ENCODE results near the gene NCAM2.

NCAM2 gene

DNA sequence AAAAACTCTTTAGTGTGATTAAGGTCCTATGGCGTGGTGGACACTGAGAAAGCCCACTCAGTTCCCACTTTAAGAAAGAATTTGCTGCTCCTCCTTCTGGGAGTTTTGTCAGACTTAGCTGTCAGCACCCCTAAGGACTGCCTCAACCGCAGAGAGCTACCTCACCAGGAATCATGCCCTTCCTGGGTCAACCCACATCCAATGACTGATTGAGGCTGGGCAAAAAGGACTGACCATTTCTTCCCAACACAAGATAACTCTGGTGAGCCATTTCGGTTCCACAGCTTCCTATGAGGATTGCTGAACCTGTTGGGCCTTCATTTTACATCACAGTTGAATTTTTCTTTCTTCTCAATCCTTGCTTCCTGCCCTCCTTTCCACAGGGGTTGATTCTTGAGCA, 197.9 kb downstream of the NCAM2 start:
- H2BK12ac ChIP-seq (ENCODE audit: low read length in 2 of 2): peak overlapping the region; percentile 38 to 54
- H2BK5ac ChIP-seq (ENCODE audit: low read depth, low read length, poor library complexity, severe bottlenecking): no peak overlapping the region
- peak overlapping the region in 1 of 2 experiments; percentile 53 for H3K14ac ChIP-seq (ENCODE audit: low read length in 2 of 2)
- no peaks in the 10 kb centered on the region for H3K9me3 ChIP-seq (ENCODE audit: control insufficient read depth, low read length)
- WGBS: 79% methylated on average over 3 of the region's 3 CpGs
- no peak overlapping the region for H3K4ac ChIP-seq (ENCODE audit: low read depth in 1 of 2, low read length in 2 of 2)
- no peak overlapping the region for H3K23ac ChIP-seq (ENCODE audit: low read length in 2 of 2)
- no peak overlapping the region for H2BK15ac ChIP-seq (ENCODE audit: low read depth, poor library complexity, severe bottlenecking)
- H4K91ac ChIP-seq (ENCODE audit: low read length): peak overlapping the region; percentile 34
- peak overlapping the region; percentile 27 for H4K8ac ChIP-seq (ENCODE audit: low read length)
- no peaks in the 10 kb centered on the region for H3K27me3 ChIP-seq (ENCODE audit: control insufficient read depth in 1 of 2, insufficient read depth in 1 of 2, low read length in 2 of 2)
- H3K79me1 ChIP-seq (replicated peaks; ENCODE audit: low read length, poor library complexity, severe bottlenecking): no peaks in the 10 kb centered on the region
- H3K4me1 ChIP-seq (ENCODE audit: control insufficient read depth, insufficient read depth, low read depth, low read length): peaks cover 1% of the 10 kb centered on the region
- no peak for DNase-seq
- H3K4me3 ChIP-seq (ENCODE audit: insufficient read depth in 1 of 2, low read depth in 1 of 2, low read length in 2 of 2): no peak overlapping the region
- H2BK120ac ChIP-seq (ENCODE audit: low read depth, low read length): no peak overlapping the region
- H2AK5ac ChIP-seq (ENCODE audit: low read length, severe bottlenecking): no peak overlapping the region
- no peak overlapping the region for H3K4me2 ChIP-seq (ENCODE audit: low read length, poor library complexity, severe bottlenecking)
- no peak overlapping the region for H3K27ac ChIP-seq (ENCODE audit: low read length, poor library complexity, severe bottlenecking)
- peak overlapping the region in 1 of 2 experiments; percentile 45 for H3K18ac ChIP-seq (ENCODE audit: low read depth in 1 of 2, low read length in 2 of 2)
- H2AFZ ChIP-seq (ENCODE audit: low read depth, low read length): no peak overlapping the region
- H3K9ac ChIP-seq (ENCODE audit: low read length): no peak overlapping the region
- no peaks in the 10 kb centered on the region for H3K36me3 ChIP-seq (ENCODE audit: control insufficient read depth in 1 of 2, insufficient read depth in 2 of 2, low read depth in 1 of 2, low read length in 2 of 2)

DNA sequence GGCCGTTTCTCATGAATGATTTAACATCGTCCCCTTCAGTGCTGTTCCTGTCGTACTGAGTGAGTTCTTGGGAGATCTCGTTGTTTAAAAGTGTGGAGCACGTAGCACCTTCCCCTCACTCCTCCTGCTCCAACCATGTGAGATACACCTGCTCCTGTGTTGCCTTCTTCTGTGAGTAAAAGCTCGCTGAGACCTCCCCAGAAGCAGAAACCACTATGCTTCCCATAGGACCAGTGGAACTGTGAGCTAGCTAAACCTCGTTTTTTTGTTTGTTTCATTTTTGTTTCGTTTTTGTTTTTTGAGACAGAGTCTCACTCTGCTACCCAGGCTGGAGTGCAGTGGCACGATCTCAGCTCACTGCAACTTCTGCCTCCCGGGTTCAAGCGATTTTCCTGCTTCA, 198.6 kb downstream of the NCAM2 start:
- H3K4me3 ChIP-seq (ENCODE audit: insufficient read depth in 1 of 2, low read depth in 1 of 2, low read length in 2 of 2): no peak overlapping the region
- H3K27ac ChIP-seq (ENCODE audit: low read length, poor library complexity, severe bottlenecking): no peak overlapping the region
- H3K4me2 ChIP-seq (ENCODE audit: low read length, poor library complexity, severe bottlenecking): no peak overlapping the region
- no peak overlapping the region for H3K23ac ChIP-seq (ENCODE audit: low read length in 2 of 2)
- H3K14ac ChIP-seq (ENCODE audit: low read length in 2 of 2): peak overlapping the region in 1 of 2 experiments; percentile 41
- peaks cover 3% of the 10 kb centered on the region for H3K4me1 ChIP-seq (ENCODE audit: control insufficient read depth, insufficient read depth, low read depth, low read length)
- peak overlapping the region in 1 of 2 experiments; percentile 66 for H3K18ac ChIP-seq (ENCODE audit: low read depth in 1 of 2, low read length in 2 of 2)
- H3K9ac ChIP-seq (ENCODE audit: low read length): no peak overlapping the region
- H2BK12ac ChIP-seq (ENCODE audit: low read length in 2 of 2): peak overlapping the region in 1 of 2 experiments; percentile 77
- no peaks in the 10 kb centered on the region for H3K27me3 ChIP-seq (ENCODE audit: control insufficient read depth in 1 of 2, insufficient read depth in 1 of 2, low read length in 2 of 2)
- H4K8ac ChIP-seq (ENCODE audit: low read length): no peak overlapping the region
- H2AFZ ChIP-seq (ENCODE audit: low read depth, low read length): no peak overlapping the region
- no peaks in the 10 kb centered on the region for H3K9me3 ChIP-seq (ENCODE audit: control insufficient read depth, low read length)
- H2BK15ac ChIP-seq (ENCODE audit: low read depth, poor library complexity, severe bottlenecking): no peak overlapping the region
- H2AK5ac ChIP-seq (ENCODE audit: low read length, severe bottlenecking): no peak overlapping the region
- no peak overlapping the region for H2BK120ac ChIP-seq (ENCODE audit: low read depth, low read length)
- H2BK5ac ChIP-seq (ENCODE audit: low read depth, low read length, poor library complexity, severe bottlenecking): no peak overlapping the region
- H3K79me1 ChIP-seq (replicated peaks; ENCODE audit: low read length, poor library complexity, severe bottlenecking): no peaks in the 10 kb centered on the region
- peak overlapping the region in 1 of 2 experiments; percentile 73 for H3K4ac ChIP-seq (ENCODE audit: low read depth in 1 of 2, low read length in 2 of 2)
- H3K36me3 ChIP-seq (ENCODE audit: control insufficient read depth in 1 of 2, insufficient read depth in 2 of 2, low read depth in 1 of 2, low read length in 2 of 2): no peaks in the 10 kb centered on the region
- WGBS: 92% methylated on average over 11 of the region's 11 CpGs
- no peak for DNase-seq
- H4K91ac ChIP-seq (ENCODE audit: low read length): no peak overlapping the region

DNA sequence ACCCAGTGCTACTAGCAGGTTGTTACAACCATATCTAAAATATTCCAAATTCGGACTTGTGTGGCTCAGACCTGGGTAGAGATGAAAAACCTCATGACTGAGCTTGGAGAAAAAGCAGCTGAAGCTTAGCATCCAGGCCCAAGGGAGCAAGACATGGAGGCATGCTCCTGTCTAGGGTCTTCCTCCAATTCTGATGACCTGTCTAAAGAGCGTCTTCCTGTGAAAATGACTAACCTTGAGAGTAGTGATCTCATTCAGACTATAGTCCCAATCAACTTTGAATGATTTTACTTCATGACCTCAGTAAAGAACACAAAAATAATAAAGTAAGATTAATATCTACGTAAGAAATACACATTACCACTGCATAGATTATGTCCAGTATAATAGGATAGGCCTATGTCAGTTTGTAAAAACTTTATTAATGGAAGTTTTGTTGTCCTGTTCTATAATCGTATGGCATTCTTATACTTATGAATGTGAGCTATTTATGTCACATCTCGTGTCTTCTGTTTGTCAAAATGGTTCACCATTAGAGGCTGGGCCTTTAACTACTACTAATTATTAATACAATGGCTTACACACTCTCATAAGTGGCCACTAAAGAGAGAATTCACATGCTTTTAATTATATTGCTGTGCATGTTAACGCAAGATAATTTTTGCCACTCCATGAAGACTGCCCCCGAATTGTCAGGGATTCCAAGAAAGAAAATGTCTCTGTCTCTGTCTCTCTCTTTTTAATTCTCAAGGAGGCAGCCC, 201.3 kb downstream of the NCAM2 start:
- Histone ChIP-seq H3K18ac (ENCODE audit: low read depth in 1 of 2, low read length in 2 of 2) (peak overlapping the region; percentile 37 to 58), H3K14ac (ENCODE audit: low read length in 2 of 2) (no peak overlapping the region), H4K91ac (ENCODE audit: low read length) (no peak overlapping the region), H2BK12ac (ENCODE audit: low read length in 2 of 2) (peak overlapping the region; percentile 40 to 96), H3K23ac (ENCODE audit: low read length in 2 of 2) (no peak overlapping the region), H3K4me1 (ENCODE audit: control insufficient read depth, insufficient read depth, low read depth, low read length) (peaks cover 1% of the 10 kb centered on the region), H2BK15ac (ENCODE audit: low read depth, poor library complexity, severe bottlenecking) (peak overlapping the region; percentile 12), H3K4ac (ENCODE audit: low read depth in 1 of 2, low read length in 2 of 2) (peak overlapping the region in 1 of 2 experiments; percentile 35), H3K27ac (ENCODE audit: low read length, poor library complexity, severe bottlenecking) (peak overlapping the region; percentile 95), H3K4me3 (ENCODE audit: insufficient read depth in 1 of 2, low read depth in 1 of 2, low read length in 2 of 2) (no peak overlapping the region), H3K79me1 (replicated peaks; ENCODE audit: low read length, poor library complexity, severe bottlenecking) (no peaks in the 10 kb centered on the region), H2AFZ (ENCODE audit: low read depth, low read length) (no peak overlapping the region), H2BK5ac (ENCODE audit: low read depth, low read length, poor library complexity, severe bottlenecking) (peak overlapping the region; percentile 11), H3K4me2 (ENCODE audit: low read length, poor library complexity, severe bottlenecking) (no peak overlapping the region), H3K36me3 (ENCODE audit: control insufficient read depth in 1 of 2, insufficient read depth in 2 of 2, low read depth in 1 of 2, low read length in 2 of 2) (no peaks in the 10 kb centered on the region), H2AK5ac (ENCODE audit: low read length, severe bottlenecking) (peak overlapping the region; percentile 29), H3K9ac (ENCODE audit: low read length) (peak overlapping the region; percentile 94), H3K27me3 (ENCODE audit: control insufficient read depth in 1 of 2, insufficient read depth in 1 of 2, low read length in 2 of 2) (no peaks in the 10 kb centered on the region), H3K9me3 (ENCODE audit: control insufficient read depth, low read length) (no peaks in the 10 kb centered on the region), H4K8ac (ENCODE audit: low read length) (no peak overlapping the region), H2BK120ac (ENCODE audit: low read depth, low read length) (peak overlapping the region; percentile 79)
- no peak for DNase-seq
- 72% methylated on average over 5 of the region's 7 CpGs for WGBS

DNA sequence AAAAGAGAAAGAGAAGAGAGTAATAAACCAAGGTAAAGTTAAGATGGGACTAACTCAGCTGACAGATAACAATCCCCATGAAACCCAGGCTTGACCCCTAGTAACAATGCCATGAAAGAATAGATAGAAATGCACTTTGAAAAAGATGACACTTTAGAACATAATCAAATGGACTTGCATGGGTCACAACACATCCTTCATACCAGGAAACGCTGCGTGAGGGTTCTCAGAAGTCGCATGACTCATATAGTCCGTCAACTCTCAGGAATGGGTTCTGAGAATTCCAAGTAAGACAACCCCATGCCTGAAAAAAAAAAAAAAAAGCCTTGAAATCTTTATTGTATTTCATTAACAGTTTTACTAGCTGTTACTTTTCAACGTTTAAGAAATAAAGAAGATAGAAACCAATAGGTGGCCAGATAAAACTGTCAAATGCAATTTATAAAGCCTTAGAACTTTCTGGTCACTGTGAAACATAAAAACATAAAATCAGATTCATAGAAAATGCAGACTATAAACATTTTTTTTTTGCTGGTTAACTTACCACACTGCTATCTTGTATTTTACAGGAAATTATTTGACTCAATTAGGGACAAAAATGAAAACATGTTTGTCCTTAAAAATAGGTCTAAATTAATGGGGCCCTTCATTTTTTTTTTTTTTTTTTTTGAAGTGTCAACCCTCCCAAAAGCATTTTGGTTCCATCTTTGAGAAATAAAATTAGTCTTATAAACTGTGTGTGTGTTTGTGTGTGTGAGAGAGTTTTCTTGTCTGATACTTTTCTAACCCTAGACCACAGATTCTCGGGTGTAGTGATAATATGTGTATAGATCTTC, 202.1 kb downstream of the NCAM2 start:
- DNase-seq: peak; percentile 96
- Histone ChIP-seq H3K9ac (ENCODE audit: low read length) (peak overlapping the region; percentile 94), H3K14ac (ENCODE audit: low read length in 2 of 2) (no peak overlapping the region), H2AFZ (ENCODE audit: low read depth, low read length) (no peak overlapping the region), H2AK5ac (ENCODE audit: low read length, severe bottlenecking) (no peak overlapping the region), H4K91ac (ENCODE audit: low read length) (no peak overlapping the region), H3K27me3 (ENCODE audit: control insufficient read depth in 1 of 2, insufficient read depth in 1 of 2, low read length in 2 of 2) (no peaks in the 10 kb centered on the region), H2BK12ac (ENCODE audit: low read length in 2 of 2) (no peak overlapping the region), H3K4me2 (ENCODE audit: low read length, poor library complexity, severe bottlenecking) (no peak overlapping the region), H3K9me3 (ENCODE audit: control insufficient read depth, low read length) (no peaks in the 10 kb centered on the region), H3K23ac (ENCODE audit: low read length in 2 of 2) (no peak overlapping the region), H3K18ac (ENCODE audit: low read depth in 1 of 2, low read length in 2 of 2) (no peak overlapping the region), H3K27ac (ENCODE audit: low read length, poor library complexity, severe bottlenecking) (peak overlapping the region; percentile 95), H2BK120ac (ENCODE audit: low read depth, low read length) (no peak overlapping the region), H2BK15ac (ENCODE audit: low read depth, poor library complexity, severe bottlenecking) (no peak overlapping the region), H3K4ac (ENCODE audit: low read depth in 1 of 2, low read length in 2 of 2) (no peak overlapping the region), H3K4me1 (ENCODE audit: control insufficient read depth, insufficient read depth, low read depth, low read length) (peaks cover 1% of the 10 kb centered on the region), H2BK5ac (ENCODE audit: low read depth, low read length, poor library complexity, severe bottlenecking) (no peak overlapping the region), H4K8ac (ENCODE audit: low read length) (no peak overlapping the region), H3K79me1 (replicated peaks; ENCODE audit: low read length, poor library complexity, severe bottlenecking) (no peaks in the 10 kb centered on the region), H3K36me3 (ENCODE audit: control insufficient read depth in 1 of 2, insufficient read depth in 2 of 2, low read depth in 1 of 2, low read length in 2 of 2) (no peaks in the 10 kb centered on the region), H3K4me3 (ENCODE audit: insufficient read depth in 1 of 2, low read depth in 1 of 2, low read length in 2 of 2) (peak overlapping the region in 1 of 2 experiments; percentile 63)
- 0% methylated on average over 2 of the region's 6 CpGs for WGBS

Measured in mesenchymal stem cell (in vitro differentiated cells and primary cell).